ENCODE data around the gene BOC.
"Not testable (repeated sequence)": the region's sequence is repeated elsewhere in the genome, so short reads cannot be mapped to it uniquely, and the experiment has no call there.

The BOC gene

GRCh38 chr3:113167825-113168801 is 43.2 kb upstream of the BOC start:
- H3K4me3 ChIP-seq (ENCODE audit: low read depth, low read length), result no peak overlapping the region
- no peak for DNase-seq (ENCODE audit: low read depth, low spot score)
- TF ChIP-seq CTCF (IDR thresholded peaks at IDR 0.05; ENCODE audit: low read depth, low read length), result no peak
- in situ Hi-C loops (cut with HindIII; ENCODE audit: low sequenced_read_pairs), result no loop called here

GRCh38 chr3:113169891-113170452 is 41.4 kb upstream of the BOC start:
- TF ChIP-seq CTCF (IDR thresholded peaks at IDR 0.05; ENCODE audit: low read depth, low read length), result no peak
- in situ Hi-C loops (cut with HindIII; ENCODE audit: low sequenced_read_pairs), result no loop called here
- no peak for DNase-seq (ENCODE audit: low read depth, low spot score)
- H3K4me3 ChIP-seq (ENCODE audit: low read depth, low read length), result no peak overlapping the region

GRCh38 chr3:113170771-113171170 is 40.6 kb upstream of the BOC start:
- no peak for TF ChIP-seq CTCF (IDR thresholded peaks at IDR 0.05; ENCODE audit: low read depth, low read length)
- no peak overlapping the region for H3K4me3 ChIP-seq (ENCODE audit: low read depth, low read length)
- in situ Hi-C loops (cut with HindIII; ENCODE audit: low sequenced_read_pairs), result no loop called here
- DNase-seq (ENCODE audit: low read depth, low spot score), result no peak

- DNase-seq (ENCODE audit: low read depth, low spot score); in situ Hi-C loops (cut with HindIII; ENCODE audit: low sequenced_read_pairs); H3K4me3 ChIP-seq (ENCODE audit: low read depth, low read length): not testable (repeated sequence)
These were observed 39.6 kb upstream of the BOC start for GRCh38 chr3:113171675-113172300.

- no peak overlapping the region for H3K4me3 ChIP-seq (ENCODE audit: low read depth, low read length)
- no peak for TF ChIP-seq CTCF (IDR thresholded peaks at IDR 0.05; ENCODE audit: low read depth, low read length)
- DNase-seq (ENCODE audit: low read depth, low spot score), result no peak
- in situ Hi-C loops (cut with HindIII; ENCODE audit: low sequenced_read_pairs), result no loop called here
These were observed 38.3 kb upstream of the BOC start for GRCh38 chr3:113173102-113173501.

GRCh38 chr3:113174304-113174703 is 37.1 kb upstream of the BOC start:
- no peak for DNase-seq (ENCODE audit: low read depth, low spot score)
- no peak for TF ChIP-seq CTCF (IDR thresholded peaks at IDR 0.05; ENCODE audit: low read depth, low read length)
- in situ Hi-C loops (cut with HindIII; ENCODE audit: low sequenced_read_pairs), result no loop called here
- H3K4me3 ChIP-seq (ENCODE audit: low read depth, low read length), result no peak overlapping the region
